GM18858 (cell line): ENCODE results near the gene CLDN34.

ENCODE experiments used
- ATAC-seq: cut with Tn5 transposase; IDR thresholded peaks from one replicate; pipeline ENCODE4 v1.9.1; 2021; ENCODE audit not compliant: unreplicated experiment

Gene CLDN34

DNA sequence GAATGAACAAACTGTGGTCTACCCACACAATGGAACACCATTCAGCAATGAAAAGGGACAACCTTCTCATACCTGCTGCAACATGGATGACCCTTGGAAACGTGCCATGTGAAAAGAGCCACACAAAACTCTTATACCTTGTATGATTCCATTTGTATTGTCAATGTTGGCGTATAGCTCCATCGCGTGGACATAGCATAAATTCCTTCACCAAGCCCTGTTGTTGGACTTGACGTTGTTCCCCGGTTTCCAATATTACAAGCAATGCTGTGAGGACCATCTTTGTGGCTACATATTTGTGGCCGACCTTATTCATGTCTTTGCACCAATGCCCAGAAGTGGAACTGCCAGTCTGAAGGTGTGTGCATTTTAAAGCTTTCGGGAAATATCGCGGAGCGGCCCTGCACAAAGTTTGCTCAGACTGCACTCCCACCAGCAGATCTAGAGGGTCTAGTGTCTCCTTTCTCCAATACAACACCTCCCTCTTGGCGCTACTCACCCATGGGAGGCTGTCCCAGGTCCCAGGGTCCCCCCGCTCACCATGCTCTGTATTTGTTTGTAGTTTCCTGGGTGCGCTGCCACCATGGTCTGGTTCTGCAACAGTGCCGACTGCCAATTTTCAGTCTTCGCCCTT lies at the start of gene CLDN34:
TSS of gene CLDN34 (plus strand) at position 584 of the 634 bp plus-strand sequence. CDS start at position 584, 0 bp downstream.
- ATAC-seq: no peak

GRCh38 chrX:9917861-9918260 lies 49.3 kb upstream of the CLDN34 start:
- ATAC-seq: no peak

DNA sequence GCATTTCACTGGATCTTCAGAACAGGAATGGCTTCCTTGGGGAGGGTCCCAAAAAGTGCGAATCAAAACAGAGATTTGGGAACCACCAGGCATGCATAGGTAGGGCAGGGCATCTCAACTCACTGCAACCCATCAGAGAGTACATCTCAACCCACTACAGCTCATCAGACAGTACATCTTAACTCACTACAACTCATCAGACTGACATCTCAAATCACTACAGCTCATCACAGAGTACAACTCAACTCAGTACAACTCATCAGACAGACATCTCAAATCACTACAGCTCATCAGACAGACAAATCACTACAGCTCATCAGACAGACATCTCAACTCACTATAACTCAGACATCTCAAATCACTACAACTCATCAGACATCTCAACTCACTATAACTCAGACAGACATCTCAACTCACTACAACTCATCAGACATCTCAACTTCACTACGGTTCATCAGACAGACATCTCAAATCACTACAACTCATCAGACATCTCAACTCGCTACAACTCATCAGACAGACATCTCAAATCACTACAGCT lies 47.5 kb upstream of the CLDN34 start:
- ATAC-seq: no peak

DNA sequence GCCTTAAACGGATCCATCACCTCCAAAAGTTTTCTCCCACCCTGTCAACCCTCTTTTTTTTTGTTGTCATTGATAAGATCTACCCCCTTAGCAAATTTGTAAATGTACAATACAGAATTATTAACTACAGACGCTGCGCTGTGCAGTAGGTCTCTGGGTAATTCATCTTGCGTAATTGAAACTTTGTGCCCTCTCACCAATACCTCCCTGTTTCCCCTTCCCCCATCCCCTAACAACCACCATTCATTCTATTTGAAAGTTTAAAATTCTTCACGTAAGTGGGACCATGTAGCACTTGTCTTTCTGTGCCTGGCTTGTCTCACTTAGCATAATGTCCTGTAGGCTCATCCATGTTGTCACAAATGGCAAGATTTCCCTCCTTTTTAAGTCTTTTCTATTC lies 45.8 kb upstream of the CLDN34 start:
- ATAC-seq: no peak

GRCh38 chrX:9923357-9923756 lies 43.8 kb upstream of the CLDN34 start:
- no peak for ATAC-seq

- no peak for ATAC-seq
These were observed 41.2 kb upstream of the CLDN34 start for GRCh38 chrX:9926002-9926401.

DNA sequence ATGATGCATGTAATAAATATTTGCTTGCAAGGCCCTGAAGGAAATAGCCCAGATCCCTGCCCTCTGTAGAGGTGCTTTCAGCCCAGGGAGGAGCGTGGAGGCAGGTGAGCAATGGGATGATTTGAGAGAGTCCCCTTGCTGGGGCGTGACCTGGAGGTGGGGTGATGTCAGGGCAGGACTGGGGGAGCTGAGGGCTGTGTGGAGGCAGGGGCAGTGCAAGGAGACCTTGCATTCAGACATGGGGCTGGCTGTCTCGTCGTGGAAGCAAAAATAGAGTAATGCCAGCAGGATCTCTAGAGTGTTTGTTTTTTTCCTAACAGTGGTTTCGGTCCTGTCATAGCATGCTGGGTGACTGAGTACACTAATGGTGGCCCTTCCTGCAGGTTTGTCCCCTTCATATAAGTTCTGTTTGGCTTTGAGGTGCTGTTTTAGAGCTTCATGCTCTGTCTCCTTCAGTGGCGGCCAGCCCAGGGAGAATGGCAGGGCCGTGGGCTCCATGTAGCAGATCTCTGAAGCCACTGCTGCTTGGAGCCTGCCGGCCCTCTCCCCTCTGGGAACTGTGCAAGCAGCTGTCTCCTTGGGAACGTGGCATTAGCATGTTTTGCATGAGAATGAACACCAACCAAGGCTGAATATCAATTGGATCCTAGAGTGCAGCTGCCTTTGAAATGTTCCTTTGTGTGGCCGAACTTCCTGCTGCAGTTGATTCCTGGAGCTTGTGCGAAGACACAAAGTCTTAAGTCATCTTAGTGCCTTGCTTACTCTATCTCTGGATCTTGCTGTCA lies 39.3 kb upstream of the CLDN34 start:
- no peak for ATAC-seq

DNA sequence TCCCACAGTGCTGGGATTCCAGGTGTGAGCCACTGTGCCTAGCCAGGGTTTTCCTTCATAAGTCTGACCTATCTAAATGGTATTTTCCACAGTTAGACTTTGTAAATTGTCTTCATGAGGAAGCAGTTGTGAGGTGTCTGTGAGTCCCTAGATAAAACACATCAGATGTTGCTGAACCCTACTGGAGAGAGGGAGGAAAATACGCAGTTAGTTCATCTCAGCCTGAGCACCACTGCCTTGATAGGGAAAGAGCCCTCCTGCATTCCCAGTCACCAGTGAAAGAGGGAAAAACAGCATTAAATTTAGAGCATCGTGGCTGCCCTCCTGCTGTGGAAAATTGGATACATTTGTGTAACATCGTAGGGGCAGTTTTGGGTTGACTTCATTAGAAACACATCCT lies 31.7 kb upstream of the CLDN34 start:
- no peak for ATAC-seq

DNA sequence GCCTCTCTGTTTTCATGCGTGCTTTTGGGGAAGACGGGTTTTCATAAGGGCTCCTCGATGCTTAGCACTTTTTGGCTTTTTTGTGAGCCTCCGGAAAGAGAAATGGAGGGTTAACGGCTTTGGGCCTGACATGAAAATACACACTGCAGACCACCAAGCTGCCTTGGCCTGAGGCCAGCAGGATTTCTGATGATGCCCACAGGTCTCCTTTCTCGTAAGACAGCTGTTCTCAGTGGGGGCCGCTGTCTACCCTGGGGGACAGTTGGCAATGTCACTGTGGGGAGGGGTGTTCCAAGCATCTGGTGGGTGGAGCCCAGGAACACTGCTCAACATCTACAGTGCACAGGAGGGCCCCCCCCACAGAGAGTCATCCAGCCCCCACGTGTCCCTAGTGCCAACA lies 29.4 kb upstream of the CLDN34 start:
- ATAC-seq: no peak

- no peak for ATAC-seq
These were observed 28.6 kb upstream of the CLDN34 start for GRCh38 chrX:9938516-9938915.

- no peak for ATAC-seq
These were observed 26.7 kb upstream of the CLDN34 start for GRCh38 chrX:9940421-9940820.

GRCh38 chrX:9942086-9942485 lies 25.1 kb upstream of the CLDN34 start:
- peak; percentile 98 for ATAC-seq

DNA sequence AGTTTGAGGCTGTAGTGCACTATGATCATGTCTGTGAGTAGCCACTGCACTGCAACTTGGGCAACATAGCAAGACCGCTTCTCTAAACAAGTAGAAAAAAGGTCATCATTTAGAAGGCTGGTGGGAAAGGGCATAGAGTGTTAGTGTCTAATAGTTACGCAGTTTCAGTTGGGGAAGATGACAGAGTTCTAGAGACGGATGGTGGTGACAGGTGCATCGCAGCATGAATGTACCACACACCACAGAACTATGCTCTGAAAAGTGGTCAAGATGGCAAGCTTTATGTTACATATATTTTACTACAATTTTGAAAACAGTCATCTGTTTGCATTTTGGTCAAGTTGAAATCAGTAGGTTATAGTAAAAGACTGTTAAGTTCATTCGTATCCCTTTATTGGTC lies 23.7 kb upstream of the CLDN34 start:
- ATAC-seq: no peak

GRCh38 chrX:9947131-9947794 lies 19.9 kb upstream of the CLDN34 start:
- ATAC-seq: no peak

DNA sequence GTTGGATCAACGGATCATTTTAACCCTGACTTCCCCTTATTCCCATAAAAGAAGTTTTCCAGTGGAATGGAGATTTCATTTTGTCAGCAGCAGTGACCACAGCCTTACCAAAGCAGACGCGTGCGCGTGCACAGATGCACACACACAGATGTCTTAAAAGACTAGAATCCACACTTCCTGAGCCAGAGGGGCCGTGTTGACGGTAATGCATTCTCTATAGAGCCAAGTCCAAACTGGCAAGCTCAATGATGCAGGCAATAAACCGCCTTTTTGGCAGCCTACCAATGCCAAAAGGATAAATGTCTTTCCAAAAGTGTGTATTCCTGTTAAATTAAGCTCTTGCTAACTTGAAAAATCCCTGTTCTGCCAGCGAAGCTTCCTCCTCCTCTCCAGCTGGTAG lies 18.8 kb upstream of the CLDN34 start:
- ATAC-seq: no peak

GRCh38 chrX:9952300-9952699 lies 14.9 kb upstream of the CLDN34 start:
- no peak for ATAC-seq

DNA sequence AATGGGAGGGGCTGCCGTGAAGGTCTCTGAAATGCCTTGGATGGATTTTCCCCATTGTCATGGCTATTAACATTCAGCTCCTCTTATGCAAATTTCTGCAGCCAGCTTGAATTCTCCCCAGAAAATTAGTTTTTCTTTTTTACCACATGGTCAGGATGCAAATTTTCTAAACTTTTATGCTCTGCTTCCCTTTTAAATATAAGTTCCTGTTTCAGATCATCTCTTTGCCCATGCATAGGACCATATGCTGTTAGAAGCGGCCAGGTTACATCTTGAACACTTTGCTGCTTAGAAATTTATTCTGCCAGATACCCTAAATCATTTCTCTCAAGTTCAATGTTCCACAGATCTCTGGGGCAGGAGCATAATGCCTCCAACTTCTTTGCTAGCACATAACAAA lies 13.8 kb upstream of the CLDN34 start:
- ATAC-seq: no peak

DNA sequence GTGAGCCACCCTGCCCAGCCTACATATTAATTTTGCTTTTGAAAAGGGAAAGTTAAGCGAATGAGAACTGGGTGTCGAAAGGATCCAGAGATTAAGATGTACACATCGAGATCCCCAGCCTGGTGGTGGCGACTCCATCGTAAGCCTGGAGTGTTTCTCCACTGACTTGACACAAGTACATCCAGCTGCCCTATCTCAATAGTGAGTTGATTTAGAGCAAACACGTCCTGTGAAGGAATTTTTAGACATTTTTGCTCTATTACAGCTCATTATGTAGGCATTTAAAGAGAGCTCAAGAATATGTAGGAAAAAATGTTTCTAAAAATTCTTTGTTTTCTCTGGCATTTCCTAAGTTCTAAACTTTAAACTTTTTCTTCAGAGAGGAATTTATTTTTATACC lies 11.7 kb upstream of the CLDN34 start:
- ATAC-seq: no peak

GRCh38 chrX:9957743-9958142 lies 9.4 kb upstream of the CLDN34 start:
- no peak for ATAC-seq

DNA sequence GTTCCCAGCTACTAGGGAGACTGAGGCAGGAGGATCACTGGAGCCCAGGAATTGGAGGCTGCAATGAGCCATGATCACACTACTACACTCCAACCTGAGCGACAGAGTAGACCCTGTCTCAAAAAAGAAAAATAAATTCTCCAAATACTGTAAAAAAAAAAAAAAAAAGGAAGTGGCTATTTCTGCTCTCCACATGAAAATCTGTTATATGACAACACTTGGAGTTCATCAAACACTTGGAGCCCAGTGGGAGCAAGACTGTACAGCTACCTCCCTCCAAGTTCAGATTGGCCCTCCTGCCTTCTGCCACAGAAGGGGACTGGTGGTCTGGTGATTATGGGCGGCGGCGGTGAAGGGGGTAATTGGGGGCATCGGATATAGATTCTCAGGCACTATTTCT lies 9.0 kb upstream of the CLDN34 start:
- no peak for ATAC-seq

GRCh38 chrX:9961750-9962149 lies 5.4 kb upstream of the CLDN34 start:
- no peak for ATAC-seq

GRCh38 chrX:9977635-9978034 lies 10.5 kb downstream of the CLDN34 start:
- ATAC-seq: no peak
